GM08714 (cell line): ENCODE measurements around the gene IREB2.
"Not testable (repeated sequence)": the region's sequence is repeated elsewhere in the genome, so short reads cannot be mapped to it uniquely, and the experiment has no call there.

Experiments used
- H3K4me3 ChIP-seq: fragments of 200-500 bp; sonication (Bioruptor generic); 2 replicates; pipeline ENCODE4 v1.5.1; 2014; ENCODE audit warnings: mild to moderate bottlenecking, low read length, inconsistent platforms
- ZNF274 ChIP-seq: IDR thresholded peaks from 2 replicates; pipeline ENCODE4 v1.6.1; 2012; ENCODE audit warnings: mild to moderate bottlenecking, low read depth, low read length

The IREB2 gene

DNA sequence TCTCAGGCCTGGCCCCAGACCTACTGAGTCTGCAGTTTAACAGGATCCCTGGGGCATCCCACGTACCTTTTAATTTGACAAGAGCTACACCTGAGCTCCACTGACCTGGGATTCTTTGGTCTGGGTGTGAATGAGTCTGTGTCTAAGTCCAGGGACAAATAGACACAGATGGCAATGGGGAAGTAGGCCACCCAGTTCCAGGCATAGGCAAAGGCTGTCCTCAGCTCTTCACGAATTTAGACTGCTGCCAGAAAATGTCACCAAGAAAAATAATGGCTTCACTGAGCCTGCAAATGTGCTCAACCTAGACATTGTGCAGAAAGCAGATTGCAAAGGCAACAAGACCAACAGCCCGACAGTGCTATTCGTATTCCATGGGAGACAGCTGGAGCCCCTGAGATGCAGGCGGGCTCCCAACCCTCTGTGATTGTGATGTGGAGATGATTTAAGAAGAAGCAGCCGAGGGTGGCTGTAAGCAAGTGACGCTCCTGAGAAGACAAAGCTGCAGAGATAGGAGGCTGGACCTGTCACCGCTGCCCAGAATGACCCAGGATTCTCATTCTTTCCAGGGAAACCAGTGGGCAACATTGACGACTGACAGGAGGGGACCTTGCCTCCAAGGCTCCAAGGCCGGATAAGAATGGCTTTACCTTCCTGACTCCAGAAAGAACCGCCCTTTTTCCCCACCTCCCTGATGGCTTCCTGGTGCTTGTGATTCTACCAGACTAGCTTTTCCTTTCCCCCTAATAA is 39.8 kb upstream of the IREB2 start:
- no peak for TF ChIP-seq ZNF274
- H3K4me3 ChIP-seq: no peak overlapping the region

GRCh38 chr15:78399091-78399490 is 38.9 kb upstream of the IREB2 start:
- TF ChIP-seq ZNF274: no peak
- H3K4me3 ChIP-seq: no peak overlapping the region

DNA sequence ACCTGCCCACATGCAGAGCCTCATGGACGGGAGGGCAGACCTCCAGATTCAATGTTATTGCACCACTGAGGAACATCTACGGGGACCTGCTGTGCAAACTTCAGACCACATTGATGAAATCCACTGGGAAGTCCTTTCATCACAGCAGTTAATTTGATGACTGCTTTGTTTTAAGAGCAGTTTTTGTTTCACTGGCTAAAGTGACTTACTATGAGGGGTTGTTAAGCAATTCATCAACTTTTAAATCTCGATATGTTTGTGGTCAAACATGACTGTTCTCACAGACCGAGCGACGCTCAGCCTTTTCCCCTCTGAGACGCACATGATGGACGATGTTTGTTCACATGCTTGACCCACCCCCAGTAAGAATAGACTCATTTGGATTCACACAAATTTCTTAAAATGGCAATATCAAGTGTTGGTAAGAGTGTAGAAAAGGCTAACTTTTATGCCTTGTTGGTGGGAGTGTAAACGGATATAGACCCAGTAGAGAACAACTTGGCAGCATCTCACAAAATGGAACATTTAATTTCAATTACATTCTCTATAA is 35.9 kb upstream of the IREB2 start:
- TF ChIP-seq ZNF274: no peak
- no peak overlapping the region for H3K4me3 ChIP-seq

DNA sequence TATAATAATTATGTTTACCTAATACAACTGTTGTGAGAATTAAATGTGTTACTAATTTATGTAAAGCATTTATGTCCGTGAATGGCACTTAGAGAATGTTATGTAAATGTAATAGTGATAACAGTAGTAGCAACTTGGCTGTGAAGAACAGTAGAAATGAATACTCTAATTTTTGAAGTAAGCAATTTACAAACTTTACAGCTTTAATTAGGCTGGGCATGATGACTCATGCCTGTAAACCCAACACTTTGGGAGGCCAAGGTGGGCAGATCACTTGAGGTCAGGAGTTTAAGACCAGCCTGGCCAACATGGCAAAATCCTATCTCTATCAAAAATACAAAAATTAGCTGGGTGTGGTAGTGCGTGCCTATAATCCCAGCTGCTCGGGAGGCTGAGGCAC is 33.9 kb upstream of the IREB2 start:
- H3K4me3 ChIP-seq: no peak overlapping the region
- no peak for TF ChIP-seq ZNF274

DNA sequence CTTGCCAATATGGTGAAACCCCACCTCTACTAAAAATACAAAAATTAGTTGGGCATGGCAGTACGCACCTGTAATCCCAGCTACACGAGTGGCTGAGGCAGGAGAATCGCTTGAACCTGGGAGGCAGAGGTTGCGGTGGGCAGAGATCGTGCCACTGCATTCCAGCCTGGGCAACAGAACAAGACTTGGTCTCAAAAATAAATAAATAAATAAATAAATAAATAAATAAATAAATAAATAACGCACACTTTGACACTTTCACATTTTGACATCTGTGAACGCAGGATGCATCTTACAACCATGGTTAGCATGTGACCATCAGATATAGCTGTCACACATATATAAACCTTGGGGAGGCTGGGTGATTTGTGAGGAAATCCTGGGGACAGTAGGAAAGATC is 33.2 kb upstream of the IREB2 start:
- H3K4me3 ChIP-seq: not testable (repeated sequence)

GRCh38 chr15:78405336-78405924 is 32.6 kb upstream of the IREB2 start:
- H3K4me3 ChIP-seq: no peak overlapping the region
- TF ChIP-seq ZNF274: no peak

DNA sequence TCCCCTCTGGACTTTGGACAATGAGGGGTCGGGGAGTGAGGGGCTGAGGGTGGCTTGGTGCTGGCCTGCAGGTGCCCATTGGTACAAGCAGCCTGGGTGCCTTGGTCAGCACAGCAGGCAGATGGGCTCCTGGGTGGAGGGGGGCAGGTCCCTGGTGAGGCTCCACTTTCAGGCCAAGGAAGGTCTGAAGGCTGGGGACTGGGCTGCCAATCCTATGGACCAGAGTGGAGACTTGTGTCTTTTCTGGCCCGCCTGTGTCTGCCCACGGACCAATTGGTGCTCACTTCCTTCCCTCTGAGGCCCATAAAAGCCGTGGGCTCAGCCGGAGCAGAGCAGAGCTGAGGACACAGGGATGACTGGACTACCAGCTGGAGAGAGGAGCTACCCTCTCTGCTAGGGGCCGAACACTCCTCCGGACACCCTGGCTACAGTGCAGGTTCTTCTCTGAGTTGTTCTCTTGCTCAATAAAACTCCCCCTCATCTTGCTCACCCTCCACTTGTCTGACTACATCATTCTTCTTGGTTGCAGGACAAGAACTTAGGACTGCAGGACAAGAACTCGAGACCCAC is 31.9 kb upstream of the IREB2 start:
- no peak overlapping the region for H3K4me3 ChIP-seq
- TF ChIP-seq ZNF274: no peak

- no peak for TF ChIP-seq ZNF274
- H3K4me3 ChIP-seq: no peak overlapping the region
Measured at GRCh38 chr15:78407608-78408354, 30.2 kb upstream of the IREB2 start.

- no peak for TF ChIP-seq ZNF274
- no peak overlapping the region for H3K4me3 ChIP-seq
Measured at GRCh38 chr15:78408355-78408640, 29.7 kb upstream of the IREB2 start.

DNA sequence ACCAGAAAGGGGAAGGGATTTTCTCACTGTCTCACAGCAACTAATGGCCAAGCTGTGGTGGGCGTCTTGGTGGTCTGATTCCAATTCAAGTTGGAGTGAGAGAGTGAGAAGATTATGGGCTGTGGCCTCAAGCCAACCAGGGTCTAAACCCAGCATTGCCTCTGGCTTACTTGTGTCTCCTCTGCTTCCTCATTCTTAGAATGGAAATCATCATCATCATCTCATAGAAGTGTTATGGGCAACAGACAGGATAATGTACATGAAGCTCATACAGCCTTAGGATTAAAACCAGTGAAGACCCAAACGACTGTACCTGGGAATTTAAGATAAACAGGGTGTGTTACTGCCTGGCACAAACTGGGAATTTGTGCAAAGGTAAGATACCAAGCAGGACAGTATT is 29.1 kb upstream of the IREB2 start:
- H3K4me3 ChIP-seq: no peak overlapping the region
- no peak for TF ChIP-seq ZNF274

GRCh38 chr15:78411061-78411460 is 27.0 kb upstream of the IREB2 start:
- no peak for TF ChIP-seq ZNF274
- H3K4me3 ChIP-seq: no peak overlapping the region

DNA sequence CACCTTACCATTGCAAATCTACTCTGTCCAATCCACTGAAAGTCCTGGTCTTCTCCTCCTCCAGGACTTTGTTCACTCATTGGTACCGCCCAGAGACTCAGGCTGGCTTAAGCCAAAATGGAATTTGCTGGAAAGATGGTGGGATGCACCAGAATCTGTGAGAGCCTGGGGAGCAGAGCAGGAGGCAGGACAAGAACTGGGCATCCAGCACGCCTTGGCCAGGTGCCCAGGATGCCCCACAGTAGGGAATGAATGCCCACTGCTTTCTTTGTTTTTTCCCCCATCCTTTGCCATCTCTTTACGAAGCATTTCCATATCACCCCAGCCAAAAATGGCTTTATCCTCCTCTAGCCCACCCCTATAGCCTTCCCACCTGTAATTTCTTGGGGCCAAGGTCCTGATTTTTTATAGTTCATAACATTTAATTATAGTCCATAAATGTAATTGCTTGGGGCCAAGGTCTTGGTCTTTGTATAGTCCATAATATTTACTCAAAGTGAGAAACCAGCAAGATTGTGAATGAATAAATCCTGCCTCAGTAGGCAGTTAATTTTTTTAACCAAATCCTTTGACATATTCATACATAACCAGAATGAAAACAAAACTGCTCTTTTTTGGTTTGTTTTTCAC is 23.3 kb upstream of the IREB2 start:
- TF ChIP-seq ZNF274: no peak
- H3K4me3 ChIP-seq: no peak overlapping the region

- TF ChIP-seq ZNF274: no peak
- H3K4me3 ChIP-seq: no peak overlapping the region
Measured at GRCh38 chr15:78415284-78415683, 22.7 kb upstream of the IREB2 start.
